ENCODE measurements around the gene EGLN3. TPM values are rescaled to one million over a fixed set of nuclear protein-coding genes. Genes with fewer than 3 reads are reported as not detected.

Gene EGLN3
- total and polyA plus RNA-seq, 10 of the 15 experiments (the other 5 are each of a cell fraction or from before 2014, with no cell fraction given): 0.42 to 8.1 (median 2.0) TPM

GRCh38 chr14:33972583-33973081 lies 21.8 kb upstream of the EGLN3 start (continued):
- TF ChIP-seq CEBPZ (IDR thresholded peaks at IDR 0.05; ENCODE audit: low read depth, low read length) (no peak), CHD4 (IDR thresholded peaks at IDR 0.05) (no peak), SUPT20H (IDR thresholded peaks at IDR 0.05; ENCODE audit: borderline replicate concordance, control insufficient read depth, low read depth, low read length) (no peak), ESRRA (IDR thresholded peaks at IDR 0.05; ENCODE audit: low read length) (no peak), TCF7 (IDR thresholded peaks at IDR 0.05; ENCODE audit: borderline replicate concordance) (no peak), NFYB (IDR thresholded peaks at IDR 0.05; ENCODE audit: insufficient read depth, low read depth, low read length) (no peak), BCLAF1 (IDR thresholded peaks at IDR 0.05) (no peak), ZBTB40 (IDR thresholded peaks at IDR 0.05; ENCODE audit: borderline replicate concordance) (no peak; the same call in 1 of the 2 replicates), NR2C1 (IDR thresholded peaks at IDR 0.05) (no peak), FOXK2 (IDR thresholded peaks at IDR 0.05) (no peak), NBN (IDR thresholded peaks at IDR 0.05) (peak; percentile 62; the same call in 1 of the 2 replicates), BHLHE40 (IDR thresholded peaks at IDR 0.05; ENCODE audit: borderline replicate concordance in 1 of 2, low read depth in 2 of 2, low read length in 1 of 2) (peak; percentile 49 to 55; a peak in 2 of 4 replicates), CEBPB (IDR thresholded peaks at IDR 0.05; ENCODE audit: borderline replicate concordance in 1 of 2, low read depth in 2 of 2, low read length in 2 of 2) (no peak), ZZZ3 (IDR thresholded peaks at IDR 0.05; ENCODE audit: control insufficient read depth, insufficient read length, low read depth) (no peak), ATF7 (IDR thresholded peaks at IDR 0.05; ENCODE audit: low read depth) (0 out of 2 replicates have a peak, but pooled peaks have one; percentile 19), BRCA1 (IDR thresholded peaks at IDR 0.05; ENCODE audit: low read depth, low read length) (no peak)
- TF ChIP-seq, protein P1, sequence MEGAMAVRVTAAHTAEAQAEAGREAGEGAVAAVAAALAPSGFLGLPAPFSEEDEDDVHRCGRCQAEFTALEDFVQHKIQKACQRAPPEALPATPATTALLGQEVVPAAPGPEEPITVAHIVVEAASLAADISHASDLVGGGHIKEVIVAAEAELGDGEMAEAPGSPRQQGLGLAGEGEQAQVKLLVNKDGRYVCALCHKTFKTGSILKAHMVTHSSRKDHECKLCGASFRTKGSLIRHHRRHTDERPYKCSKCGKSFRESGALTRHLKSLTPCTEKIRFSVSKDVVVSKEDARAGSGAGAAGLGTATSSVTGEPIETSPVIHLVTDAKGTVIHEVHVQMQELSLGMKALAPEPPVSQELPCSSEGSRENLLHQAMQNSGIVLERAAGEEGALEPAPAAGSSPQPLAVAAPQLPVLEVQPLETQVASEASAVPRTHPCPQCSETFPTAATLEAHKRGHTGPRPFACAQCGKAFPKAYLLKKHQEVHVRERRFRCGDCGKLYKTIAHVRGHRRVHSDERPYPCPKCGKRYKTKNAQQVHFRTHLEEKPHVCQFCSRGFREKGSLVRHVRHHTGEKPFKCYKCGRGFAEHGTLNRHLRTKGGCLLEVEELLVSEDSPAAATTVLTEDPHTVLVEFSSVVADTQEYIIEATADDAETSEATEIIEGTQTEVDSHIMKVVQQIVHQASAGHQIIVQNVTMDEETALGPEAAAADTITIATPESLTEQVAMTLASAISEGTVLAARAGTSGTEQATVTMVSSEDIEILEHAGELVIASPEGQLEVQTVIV (IDR thresholded peaks at IDR 0.05; ENCODE audit: borderline replicate concordance, partially characterized antibody): no peak

Data from GM12878 (cell line).